GM18498 (cell line): ENCODE results near the gene METRNL.

Experiments used
- ATAC-seq: cut with Tn5 transposase; IDR thresholded peaks from one replicate; pipeline ENCODE4 v1.9.1; 2021; ENCODE audit warnings: mild to moderate bottlenecking, moderate library complexity; ENCODE audit not compliant: unreplicated experiment

The METRNL gene

DNA sequence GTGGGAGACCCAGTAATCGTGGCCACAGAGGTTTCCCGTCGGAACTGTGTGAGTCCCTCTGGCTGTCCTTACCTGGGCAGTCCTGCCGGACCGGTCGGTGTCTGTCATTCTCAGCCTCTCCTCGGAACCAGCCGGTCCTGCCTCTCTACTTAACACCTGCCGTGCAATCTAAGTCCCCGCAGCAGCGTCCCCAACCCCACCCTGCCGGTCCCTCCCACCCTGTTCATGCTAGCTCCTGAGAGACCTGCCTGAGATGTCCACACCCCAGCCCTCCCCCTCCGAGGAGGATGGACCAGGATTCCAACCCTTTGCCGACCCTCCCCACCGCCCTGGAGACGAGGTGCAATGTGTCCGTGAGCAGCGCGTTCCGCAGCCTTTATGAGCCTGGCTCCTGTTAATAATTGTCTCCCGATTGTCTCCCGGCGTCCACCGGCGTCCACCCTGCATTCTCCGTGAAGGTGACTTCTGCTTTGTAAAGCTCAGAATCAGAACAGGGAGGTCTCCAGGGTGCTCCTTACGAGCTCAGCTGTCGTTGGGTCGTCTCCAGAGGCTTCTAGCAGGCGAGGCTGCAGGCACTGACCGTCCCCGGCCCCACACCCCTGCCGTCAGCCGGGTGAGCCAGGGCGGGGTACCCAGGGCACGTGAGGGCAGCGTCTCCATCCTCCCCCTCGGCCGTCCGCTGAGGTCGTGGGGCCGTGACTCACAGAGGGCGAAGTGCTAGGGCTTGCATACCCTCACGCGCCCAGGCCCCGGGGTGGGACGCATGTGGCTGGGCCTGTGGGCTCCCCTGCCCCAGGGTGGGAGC, 10.1 kb downstream of the METRNL start:
- ATAC-seq, result no peak

DNA sequence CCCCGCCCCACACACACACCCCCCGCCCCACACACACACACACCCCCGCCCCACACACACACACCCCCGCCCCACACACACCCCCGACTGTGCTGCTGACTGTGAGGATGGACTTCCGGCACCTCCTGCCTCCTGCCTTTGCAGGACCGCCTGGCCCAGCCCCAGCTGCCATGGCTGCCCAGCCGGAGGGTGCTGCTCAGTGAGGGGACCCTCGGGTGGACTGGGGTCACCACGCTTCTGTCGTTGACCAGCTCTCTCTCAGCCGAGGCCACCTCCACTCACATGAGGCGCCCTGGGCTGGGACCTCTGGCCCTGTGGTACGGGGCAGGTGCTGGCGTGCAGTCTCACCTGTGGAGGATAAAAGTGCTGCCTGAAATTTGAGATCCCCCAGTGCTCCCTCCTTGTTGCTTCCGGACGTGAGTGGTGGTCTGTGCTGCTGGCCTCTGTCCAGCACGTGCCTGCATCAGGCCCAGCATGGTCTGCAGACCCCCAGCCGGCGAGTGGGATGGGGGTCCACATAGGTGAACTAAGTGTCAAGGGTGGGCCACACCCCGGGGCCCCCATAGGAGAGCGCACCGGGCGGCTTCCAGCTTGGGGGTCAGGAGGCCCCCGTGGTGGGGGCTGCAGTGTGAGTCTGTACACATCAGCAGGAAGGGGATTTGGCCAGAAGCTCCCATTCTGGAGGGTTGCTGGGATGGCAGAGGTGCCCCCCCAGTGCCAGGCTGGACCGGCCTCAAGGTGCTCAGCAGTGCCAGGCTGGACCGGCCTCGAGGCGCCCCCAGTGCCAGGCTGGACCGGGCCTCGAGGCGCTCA, 11.2 kb downstream of the METRNL start:
- ATAC-seq, result no peak

DNA sequence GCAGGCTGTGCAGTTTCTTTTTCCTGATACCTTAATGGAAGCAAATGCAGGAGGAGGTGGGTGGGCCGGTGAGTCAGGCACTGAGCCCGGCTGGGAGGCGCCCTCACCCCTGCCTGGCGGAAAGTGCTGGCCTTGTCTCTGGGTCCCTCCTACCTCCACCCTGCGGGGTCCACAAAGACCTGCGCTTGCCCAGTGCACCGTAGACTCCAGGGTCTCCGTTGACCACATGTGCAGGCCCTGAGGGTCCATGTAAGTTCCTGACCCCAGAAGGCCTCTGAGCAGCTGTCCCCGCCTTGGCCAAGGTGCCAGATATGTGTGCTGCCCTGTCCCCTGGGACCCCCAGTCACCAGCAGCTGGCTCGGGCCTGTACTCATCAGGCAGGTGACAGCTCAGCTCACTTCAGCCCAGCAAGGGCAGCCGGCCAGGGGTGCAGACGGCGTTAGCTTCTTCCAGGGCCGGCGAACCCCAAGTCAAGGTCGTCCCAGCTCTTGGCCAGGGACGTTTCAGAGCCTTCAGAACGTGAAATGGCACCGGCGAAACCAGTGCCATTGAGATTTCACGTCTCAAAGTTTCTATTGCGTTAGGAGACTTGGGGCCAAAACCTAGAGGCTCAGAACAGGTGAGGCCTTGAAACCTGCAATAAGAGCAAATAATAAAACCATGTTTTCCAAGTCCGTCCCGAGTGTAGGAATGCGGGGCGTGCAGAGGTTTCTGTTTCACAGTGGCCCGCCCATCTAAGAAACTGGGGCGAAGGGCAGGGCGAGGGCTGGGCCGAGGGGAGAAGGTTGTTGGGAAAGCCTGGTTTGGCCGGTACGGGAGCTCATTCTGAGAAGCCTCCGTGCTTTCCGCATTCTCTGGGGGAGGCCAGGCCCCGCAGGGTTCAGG, 12.1 kb downstream of the METRNL start:
- ATAC-seq, result no peak

DNA sequence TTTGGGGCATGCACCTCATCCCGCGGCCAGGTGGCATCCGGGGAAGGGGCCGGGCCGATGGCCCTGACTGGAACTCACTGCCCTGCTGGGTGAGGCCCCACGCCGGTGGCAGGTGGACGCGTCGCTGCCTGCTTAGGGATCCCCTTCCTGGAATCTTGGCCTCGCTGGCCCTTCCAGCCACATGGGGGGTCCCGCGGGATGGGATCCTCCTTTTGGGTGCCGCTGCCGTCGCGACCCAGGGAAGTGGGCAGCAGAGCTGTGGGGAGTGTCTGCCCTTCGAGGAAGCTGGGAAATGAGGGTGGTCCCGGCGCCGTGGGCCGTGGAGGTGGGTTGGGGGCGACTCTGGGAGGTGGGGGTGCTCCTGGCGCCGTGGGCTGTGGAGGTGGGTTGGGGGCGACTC, 12.8 kb downstream of the METRNL start:
- no peak for ATAC-seq

DNA sequence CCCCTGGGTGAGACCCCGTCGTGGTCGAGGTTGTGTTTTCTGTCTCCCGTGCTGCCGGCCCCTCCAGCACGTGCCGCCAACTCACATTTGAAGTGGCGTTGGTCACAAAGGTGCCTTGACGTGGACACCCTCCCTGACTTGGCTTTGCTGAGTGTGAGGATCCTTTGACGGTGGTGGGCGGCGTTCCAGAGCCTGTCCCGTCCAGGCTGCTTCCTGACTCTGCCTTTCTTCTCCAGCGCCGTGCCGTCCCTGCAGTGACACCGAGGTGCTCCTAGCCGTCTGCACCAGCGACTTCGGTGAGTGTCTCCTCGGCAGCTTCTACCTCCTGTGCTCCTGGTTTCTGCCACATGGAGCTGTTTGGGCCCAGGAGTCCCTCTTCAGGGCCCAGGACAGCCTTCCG, 13.5 kb downstream of the METRNL start:
- no peak for ATAC-seq

DNA sequence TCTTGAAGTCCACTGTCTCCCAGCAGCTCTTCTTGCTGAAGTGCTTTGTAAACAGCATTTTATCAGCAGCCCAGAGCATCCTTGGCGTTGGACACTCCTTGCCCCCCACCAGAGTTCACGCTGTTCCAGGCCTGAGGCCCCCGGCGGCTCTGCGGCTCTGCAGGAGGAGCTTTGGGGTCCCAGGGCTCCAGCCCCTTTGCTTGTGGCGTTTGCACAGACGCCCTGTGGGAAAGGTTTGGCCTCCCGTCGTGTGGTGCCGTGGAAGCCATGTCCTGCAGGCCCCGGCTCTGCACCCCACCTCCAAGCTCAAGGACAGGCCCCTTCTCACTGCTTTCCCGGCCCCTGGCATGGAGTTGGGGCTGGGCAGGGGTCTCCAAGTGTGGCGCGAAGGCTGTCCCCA, 14.1 kb downstream of the METRNL start:
- ATAC-seq, result no peak

DNA sequence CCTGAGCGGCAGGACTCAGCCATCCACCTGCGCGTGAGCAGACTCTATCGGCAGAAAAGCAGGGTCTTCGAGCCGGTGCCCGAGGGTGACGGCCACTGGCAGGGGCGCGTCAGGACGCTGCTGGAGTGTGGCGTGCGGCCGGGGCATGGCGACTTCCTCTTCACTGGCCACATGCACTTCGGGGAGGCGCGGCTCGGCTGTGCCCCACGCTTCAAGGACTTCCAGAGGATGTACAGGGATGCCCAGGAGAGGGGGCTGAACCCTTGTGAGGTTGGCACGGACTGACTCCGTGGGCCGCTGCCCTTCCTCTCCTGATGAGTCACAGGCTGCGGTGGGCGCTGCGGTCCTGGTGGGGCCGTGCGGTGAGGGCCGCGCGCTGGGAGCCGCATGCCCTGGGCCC, 14.9 kb downstream of the METRNL start:
- no peak for ATAC-seq

DNA sequence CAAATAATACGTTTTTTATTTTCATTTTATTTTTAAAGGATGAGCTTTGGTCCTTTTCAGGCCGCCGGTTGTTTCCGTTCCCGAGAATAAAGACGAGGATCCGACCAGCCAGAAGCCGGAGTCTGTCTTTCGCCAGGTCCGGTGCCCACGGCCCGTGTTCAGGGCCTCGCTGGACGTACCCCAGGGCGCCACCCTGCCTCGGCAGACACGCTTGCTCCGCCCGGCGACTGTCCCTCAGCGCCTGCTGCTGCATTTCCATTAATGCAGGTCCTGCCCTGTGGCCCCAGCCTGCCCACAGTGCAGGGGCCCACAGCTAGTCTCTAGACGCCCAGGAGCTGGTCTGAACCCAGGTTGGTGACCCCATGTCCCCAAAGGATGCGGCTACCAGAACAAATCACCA, 15.6 kb downstream of the METRNL start:
- no peak for ATAC-seq

DNA sequence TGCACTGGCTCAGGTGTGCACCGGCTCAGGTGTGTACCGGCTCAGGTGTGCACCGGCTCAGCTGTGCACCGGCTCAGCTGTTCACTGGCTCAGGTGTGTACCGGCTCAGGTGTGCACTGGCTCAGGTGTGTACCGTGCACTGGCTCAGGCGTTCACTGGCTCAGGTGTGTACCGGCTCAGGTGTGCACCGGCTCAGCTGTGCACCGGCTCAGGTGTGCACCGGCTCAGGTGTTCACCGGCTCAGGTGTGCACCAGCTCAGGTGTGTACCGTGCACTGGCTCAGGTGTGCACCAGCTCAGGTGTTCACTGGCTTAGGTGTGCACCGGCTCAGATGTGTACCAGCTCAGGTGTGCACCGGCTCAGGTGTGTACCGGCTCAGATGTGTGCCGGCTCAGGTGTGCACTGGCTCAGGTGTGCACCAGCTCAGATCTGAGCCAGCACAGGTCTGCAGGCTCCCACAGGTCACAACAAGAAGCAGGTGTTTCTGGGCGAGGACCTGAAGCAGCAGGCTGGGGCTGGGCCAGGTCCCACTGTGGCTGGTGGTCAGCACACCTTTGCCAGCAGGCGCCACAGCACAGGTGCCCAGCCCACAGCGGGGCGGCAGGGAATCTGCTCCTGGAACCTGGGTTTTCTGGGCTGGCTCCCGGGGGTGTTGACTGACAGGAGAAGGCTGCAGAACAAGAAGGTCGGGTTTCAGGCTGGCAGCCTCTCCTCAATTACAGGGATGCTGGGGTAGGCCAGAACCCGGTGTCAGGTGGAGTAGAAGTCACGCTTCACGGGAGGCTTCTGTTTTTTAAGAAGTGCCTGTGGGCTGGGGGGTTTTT, 17.2 kb downstream of the METRNL start:
- ATAC-seq, result no peak

DNA sequence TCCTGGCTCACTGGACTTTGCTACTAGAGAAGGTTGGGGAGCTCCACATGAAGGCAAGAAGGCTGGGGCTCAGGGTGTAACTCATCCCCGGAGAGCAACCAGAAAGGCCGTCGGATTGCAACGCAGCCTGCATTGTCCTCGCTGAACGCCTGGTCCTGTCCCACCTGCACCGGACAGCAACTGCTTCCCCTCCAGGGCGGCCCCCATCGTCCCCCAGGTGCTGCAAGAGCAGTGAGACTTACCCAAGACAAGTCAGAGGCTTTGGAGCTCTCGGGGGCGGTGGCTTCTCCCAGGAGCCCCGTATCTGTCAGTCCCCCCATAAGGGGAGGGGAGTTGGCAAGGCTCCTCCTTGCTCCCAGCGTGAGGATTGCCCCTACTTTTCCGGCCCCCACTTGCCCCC, 18.4 kb downstream of the METRNL start:
- no peak for ATAC-seq

DNA sequence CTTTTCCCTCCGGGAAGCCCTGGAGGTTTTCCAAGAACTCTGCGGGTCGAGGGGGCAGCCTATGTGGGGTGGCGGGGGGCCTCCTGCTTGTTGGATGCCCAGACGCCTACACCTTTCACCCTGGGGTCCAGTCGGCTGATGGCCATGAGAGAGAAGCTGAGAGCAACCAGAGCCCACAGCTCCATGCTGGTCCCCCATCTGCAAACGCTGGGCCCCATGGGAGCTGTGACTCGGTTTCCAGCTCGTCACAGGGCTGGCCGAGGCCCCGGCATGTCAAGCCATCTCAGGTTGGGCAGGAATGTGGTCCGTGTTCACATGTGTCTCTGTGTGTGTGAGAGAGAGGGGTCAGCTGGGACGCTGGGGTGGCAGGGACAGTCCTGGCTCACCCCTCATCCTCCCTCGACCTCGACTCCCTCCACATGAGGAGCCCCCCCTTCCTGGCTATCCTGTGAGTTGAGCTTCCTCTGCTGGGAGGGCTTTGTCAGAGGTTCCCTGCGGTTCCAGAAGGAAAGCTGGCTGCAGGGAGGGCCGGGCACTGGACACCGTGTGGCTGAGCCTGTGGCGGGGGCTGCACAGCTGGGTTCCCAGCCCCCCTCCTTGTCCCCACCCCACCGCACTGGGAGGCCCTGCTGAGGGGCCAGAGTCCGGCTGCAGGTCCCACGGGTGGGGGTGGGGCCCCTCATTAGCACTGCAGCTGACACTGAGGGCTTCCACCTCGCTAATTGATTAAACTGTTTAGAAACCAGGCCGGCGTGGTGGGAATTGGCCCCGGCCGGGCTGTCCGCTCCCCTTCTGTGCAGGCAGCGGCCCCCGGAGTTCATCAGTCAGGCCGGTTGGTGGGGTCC, 19.1 kb downstream of the METRNL start:
- no peak for ATAC-seq

DNA sequence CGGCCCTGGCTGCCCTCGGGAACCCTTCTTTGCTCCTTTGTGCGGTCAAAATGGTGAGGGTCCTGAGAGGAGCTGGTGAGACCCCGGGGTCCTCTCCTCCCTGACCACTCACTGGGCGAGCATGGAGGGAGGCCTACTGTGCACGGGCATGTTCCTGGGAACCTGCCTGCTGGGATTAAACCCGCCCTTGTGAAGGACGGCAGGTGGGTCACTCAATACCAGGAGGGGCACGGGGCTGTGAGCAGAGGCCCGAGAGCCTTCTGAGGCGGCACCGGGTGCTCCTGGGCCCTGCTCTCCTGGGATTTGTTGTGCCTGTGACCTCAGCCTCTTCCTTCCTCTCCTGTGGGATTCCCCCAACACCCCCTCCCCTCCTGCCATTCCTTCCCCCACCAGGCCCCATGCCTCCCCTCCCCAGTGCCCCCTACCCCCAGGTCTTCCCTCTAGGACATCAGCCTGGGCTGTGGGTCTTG, 19.7 kb downstream of the METRNL start:
- no peak for ATAC-seq

DNA sequence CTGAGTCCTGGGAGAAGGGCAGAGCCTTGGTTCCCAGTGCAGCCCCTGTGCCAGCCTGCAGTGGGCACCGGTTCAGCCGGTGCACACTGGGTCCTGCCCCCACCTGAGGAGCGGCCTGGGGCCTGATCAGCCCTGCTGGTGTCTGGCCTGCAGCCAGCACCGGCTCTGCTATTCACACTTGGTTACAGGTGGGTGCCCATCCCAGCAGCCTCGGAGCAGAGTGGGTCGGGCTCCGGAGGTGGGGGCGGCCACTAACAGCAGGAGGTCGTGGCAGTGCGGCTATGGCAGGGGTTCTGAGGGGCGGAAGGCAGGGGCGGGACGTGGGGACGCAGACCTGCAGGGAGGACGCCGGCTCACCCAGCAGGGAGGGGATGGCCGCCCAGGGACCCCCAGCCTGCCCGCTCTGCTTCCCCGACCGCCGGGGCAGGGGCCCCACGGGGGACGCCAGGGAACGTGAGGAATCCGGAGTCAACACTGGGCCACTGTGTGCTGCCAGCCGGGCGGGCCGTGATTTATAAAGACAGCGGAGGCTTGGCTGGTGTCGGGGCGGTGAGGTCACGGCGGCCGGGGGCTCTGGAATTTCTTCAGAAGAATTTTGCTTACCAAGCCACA, 20.3 kb downstream of the METRNL start:
- ATAC-seq, result no peak

DNA sequence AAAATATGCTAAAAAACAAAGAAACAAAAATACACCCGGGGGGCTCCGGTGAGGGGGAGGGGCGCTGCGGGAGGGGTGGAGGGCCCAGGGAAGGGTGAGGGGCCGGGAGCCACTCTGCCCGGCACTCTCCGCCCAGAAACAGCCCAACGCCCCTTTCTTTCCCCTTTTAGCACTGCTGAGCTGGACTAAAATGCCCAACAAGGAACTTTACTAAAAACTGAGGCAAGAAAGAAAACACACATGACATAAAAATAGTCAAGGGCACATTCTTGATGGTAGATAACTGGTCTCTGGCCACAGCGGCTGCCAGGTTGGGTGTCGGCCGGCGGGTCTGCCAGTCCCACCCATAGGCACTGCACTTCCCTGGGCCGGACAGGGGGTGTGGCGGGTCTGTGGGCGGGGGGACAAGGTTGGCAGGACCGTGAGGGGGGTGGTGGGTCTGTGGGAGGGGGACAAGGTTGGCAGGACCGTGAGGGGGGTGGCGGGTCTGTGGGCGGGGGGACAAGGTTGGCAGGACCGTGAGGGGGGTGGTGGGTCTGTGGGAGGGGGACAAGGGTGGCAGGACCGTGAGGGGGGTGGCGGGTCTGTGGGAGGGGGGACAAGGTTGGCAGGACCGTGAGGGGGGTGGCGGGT, 20.9 kb downstream of the METRNL start:
- no peak for ATAC-seq

DNA sequence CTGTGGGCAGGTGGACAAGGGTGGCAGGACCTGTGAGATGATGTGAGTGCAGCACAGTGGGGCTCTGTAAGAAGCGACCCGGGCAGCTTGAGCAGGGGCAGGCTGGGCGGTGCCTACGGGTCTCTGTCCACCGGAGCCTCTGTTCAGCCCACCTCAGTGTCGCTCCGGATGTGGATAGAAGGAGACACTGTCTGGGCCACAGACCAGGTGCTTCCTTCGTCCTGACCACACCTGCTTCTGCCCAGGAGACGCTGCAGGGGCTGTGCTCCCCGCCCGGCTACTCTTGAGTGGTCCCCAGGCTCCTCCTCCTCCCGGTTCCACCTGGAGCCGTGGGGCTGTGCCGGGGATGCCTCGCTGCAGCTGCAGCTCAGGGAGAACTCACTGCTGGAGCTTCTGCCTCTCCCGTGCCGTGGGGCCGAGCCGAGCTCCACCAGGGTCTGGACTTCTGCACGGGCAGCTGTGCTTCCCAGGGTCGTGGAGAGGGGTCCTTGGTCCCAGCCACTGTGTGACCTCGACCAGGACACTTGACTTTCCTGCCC, 21.5 kb downstream of the METRNL start:
- ATAC-seq, result no peak

DNA sequence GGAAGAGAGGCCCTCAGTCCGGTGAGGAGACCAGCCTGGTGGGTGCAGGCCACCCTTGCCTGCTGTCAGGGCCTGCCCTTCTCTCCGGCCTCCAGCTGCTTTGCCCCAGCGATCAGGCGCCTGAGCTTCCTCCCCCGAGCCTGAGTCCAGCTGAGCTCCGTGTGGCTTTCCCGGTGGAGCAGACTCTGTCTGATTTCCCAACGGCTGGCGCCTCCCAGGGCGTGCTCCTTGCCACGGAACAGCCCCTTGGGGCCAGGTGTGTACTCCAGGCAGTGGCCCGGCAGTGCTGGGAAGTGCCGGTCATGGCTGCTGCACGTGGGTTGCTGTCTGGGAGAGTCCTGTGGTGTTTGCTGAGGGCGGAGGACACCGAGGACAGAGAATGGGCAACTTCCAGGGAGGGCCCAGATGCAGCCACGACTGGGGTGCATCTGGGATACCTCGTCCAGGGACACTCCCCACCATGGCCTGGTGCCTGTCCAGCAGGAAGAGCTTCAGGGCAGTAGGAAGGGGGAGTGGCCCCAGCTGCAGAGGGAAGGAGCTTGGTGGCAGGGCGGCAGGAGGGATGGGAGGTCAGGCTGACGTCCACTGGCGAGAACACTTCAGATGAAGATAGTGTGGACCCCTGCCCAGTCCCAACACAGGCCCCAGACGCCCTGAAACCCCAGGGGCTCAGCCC, 22.5 kb downstream of the METRNL start:
- ATAC-seq, result no peak

DNA sequence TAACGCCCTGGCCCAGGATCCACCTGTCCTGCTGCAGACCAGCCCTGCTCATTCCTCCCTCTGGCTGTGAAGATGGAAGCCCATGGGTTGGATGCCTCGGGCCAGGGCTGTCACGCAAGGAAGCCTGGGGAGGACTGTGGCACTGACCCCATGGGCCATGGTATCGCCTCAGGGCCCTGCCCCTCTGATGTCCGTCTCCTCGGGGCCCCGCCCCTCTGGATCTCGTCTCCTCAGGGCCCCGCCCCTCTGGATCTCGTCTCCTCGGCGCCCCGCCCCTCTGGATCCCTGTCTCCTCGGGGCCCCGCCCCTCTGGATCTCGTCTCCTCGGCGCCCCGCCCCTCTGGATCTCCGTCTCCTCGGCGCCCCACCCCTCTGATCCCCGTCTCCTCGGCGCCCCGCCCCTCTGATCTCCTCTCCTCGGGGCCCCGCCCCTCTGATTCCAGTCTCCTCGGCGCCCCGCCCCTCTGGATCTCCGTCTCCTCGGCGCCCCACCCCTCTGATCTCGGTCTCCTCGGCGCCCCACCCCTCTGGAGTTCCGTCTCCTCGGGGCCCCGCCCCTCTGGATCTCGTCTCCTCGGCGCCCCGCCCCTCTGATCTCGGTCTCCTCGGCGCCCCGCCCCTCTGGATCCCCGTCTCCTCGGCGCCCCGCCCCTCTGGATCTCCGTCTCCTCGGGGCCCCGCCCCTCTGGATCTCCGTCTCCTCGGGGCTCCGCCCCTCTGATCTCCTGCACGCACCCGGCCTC, 24.0 kb downstream of the METRNL start:
- ATAC-seq, result no peak
